CD4-positive, alpha-beta T cell treated with Interleukin-6 for 4 hours (primary cell): ENCODE measurements around the gene CAPN15.
"Not testable (repeated sequence)": the region's sequence is repeated elsewhere in the genome, so short reads cannot be mapped to it uniquely, and the experiment has no call there.

Source experiments
- DNase-seq: peaks from one replicate; pipeline ENCODE4 v3.0.0-alpha.2; 2020; ENCODE audit warnings: mixed read lengths

CAPN15 gene

DNA sequence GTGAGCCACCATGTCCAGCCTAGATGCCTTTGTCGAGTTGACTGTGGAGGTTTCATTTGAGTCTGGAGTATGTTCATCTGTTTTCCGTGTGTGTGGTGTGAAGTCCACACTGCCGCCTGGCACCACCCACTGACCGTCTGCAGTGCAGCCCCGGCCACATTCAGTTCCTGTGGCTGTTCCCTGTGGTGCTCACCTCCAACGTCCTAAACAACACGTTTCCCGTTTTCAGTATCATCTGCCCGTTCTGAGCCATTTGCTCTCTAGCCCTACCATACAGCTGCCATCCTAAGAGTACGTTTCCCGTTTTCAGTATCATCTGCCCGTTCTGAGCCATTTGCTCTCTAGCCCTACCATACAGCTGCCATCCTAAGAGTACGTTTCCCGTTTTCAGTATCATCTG lies 20.0 kb upstream of the CAPN15 start:
- not testable (repeated sequence) for DNase-seq

- no peak for DNase-seq
These were observed 19.5 kb upstream of the CAPN15 start for GRCh38 chr16:507996-508395.

DNA sequence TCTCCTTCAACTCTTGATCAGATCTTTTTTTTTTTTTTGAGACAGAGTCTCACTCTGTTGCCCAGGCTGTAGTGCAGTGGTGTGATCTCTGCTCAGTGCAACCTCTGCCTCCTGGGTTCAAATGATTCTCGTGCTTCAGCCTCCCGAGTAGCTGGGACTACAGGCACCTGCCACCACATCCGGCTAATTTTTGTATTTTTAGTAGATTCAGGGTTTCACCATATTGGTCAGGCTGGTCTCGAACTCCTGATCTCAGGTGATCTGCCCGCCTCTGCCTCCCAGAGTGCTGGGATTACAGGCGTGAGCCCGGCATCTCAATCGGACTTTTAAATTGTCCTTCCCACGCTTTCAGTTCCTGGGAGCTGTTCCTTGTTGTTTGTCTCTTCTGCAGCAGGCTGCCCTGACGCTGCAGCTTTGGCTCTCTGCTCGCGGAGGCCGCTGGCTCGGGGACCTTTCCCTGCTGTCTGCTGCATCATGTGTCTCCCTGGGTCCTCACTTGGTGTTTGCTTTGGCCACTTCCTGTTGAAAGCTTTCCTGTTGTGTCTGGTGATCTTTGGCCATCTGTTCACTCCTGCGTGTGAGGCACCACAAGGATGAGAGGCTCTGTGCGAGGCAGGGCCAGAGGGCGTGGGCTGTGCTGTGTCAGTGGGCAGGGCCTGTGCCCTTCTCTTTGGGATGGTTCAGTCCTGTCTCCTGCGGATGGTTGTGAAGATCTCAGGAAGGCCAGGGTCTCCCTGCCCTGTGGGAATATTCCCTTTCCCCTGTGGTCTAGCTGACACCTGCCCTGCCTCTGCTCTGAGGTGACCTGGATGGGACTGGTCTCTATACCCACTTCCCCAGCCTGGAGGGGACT lies 18.4 kb upstream of the CAPN15 start:
- no peak for DNase-seq

GRCh38 chr16:510066-510825 lies 17.3 kb upstream of the CAPN15 start:
- DNase-seq, result no peak

DNA sequence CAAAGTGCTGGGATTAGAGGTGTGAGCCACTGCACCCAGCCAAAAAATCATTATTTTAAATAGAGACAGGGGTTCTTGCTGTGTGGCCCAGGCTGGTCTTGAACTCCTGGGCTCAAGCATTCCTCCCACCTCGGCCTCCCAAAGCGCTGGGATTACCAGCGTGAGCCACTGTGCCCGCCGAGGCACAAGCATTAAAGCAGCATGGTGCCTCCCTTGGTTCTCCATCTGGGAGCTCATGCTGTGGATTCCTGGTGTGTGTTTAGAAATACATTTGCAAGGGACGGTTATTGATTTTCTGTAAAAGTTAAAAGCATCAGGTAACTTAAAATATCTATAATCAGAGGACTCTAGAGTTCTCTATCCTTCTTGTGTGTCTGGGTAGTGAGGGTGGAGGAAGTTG lies 14.7 kb upstream of the CAPN15 start:
- no peak for DNase-seq

DNA sequence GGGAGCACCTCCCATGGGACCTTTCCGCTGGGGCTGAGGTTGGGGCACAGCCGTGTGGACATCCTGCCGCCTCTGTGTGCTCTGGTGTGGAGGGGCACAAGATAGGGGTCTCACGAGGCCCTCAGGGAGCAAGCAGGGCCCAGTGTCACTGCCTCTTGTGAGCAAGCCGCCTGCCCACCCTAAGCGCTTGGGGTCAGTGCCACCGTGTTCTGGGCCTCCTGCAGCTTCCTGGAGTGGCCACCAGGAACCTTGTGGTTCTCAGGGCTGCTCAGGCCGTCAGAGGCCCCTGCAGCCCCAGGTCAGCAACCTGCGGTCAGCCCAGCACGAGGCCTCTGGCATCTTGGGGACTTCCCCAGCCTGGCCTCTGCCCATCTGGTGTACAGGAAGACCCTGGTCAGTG lies 13.6 kb upstream of the CAPN15 start:
- DNase-seq, result no peak

DNA sequence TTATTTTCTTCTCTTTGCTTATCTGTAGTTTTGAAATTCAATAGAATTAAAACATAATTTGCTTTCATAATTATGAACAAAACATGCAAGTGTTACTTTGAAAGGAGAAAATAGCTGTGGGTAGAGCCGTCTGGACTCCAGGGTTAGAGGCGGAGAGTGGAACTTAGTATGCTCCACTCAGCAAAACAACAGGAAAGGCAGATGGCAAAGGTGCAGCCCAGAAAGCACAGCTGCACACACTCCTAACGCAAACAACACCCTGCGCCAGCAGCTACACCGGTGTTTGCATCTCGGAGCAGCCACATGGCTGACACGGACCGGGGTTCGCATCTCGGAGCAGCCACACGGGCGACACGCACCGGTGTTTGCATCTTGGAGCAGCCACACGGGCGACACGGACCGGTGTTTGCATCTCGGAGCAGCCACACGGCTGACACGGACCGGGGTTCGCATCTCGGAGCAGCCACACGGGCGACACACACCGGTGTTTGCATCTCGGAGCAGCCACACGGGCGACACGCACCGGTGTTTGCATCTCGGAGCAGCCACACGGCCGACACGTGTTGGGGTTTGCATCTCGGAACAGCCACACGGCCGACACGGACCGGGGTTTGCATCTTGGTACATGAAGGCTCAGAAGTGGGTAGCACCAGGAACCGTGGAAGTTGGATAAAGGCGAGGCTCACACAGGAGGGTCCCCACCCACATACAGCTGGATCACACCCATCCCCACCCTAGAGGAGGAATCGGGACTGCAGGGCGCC lies 12.2 kb upstream of the CAPN15 start:
- no peak for DNase-seq

GRCh38 chr16:515939-516226 lies 11.6 kb upstream of the CAPN15 start:
- no peak for DNase-seq

DNA sequence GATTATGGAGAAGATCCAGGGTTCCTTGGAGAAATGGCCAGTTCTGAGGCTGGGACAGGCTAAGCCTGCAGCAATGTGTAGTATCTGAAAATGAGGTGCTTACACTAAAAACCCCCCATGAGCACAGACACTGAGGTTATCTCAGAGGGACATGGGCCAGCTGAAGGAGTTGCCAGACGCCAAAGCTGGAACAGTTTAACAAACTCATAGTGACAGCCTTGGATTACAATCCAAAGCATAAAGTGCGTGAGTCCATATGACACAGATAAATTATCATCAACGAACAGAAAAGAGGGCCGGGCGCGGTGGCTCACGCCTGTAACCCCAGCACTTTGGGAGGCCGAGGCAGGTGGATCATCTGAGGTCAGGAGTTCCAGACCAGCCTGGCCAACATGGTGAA lies 11.2 kb upstream of the CAPN15 start:
- no peak for DNase-seq

- DNase-seq, result no peak
These were observed 8.7 kb upstream of the CAPN15 start for GRCh38 chr16:518858-519257.

DNA sequence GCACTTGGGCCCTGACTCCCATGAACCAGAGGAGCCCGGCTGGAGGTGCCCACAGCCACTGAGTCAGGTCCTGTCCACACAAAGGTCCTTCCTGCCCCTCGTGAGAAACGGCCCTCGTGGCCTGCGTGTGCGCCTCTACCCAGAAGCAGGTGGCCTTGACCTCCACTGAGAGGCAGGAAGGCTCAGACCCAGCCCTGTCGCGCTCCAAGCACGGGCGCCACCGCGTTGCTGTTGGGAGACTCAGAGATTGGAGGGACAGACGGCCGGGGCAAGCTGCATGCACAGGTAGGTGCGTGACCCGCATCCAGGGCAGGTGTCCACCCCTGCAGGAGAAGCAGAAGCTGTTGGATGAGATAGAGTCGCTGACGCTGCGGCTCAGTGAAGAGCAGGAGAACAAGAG lies 8.1 kb upstream of the CAPN15 start:
- DNase-seq, result no peak

GRCh38 chr16:519841-520687 lies 7.4 kb upstream of the CAPN15 start:
- DNase-seq, result no peak

GRCh38 chr16:520847-521246 lies 6.7 kb upstream of the CAPN15 start:
- no peak for DNase-seq

DNA sequence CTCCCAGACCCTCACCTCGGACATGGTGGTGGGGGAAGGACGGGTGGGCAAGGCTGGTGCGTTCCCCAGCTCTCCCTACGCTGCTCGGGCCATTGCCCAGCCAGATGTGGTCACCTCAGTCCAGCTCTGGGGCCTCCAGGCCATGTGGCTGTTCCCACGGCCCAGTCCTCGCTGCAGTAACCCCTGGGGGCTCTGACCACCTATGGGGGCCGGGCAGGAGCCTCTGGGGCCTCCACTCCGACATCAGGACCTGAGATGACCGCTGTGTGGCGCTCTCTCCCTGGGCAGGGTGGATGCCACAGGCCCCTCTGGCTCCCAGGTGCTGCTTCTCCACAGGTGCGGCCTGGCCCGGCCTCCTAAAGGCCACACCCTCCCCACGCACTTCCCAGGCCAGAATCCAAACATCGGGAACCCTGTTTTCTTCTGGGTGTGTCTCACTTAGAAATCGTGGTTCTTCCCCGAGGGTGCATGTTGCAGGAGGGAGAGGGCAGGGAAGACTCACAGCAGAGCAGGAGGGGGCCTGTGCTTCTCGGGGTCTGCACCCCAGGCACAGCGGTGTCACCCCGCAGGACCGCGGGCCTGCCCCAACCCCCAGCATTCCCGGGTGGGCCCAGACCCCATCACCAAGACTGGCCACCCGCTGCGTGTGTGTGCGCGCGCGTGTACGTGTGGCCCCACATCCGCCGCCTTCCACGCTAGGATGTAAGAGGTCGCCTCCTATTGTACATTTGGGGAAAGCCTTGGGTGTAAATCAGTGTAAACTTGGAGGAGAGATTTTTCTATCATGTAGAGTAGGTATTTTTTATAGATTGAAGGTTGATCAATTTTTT lies 5.9 kb upstream of the CAPN15 start:
- no peak for DNase-seq

GRCh38 chr16:522320-523096 lies 5.0 kb upstream of the CAPN15 start:
- no peak for DNase-seq

GRCh38 chr16:523097-523741 lies 4.3 kb upstream of the CAPN15 start:
- no peak for DNase-seq

- no peak for DNase-seq
These were observed 3.1 kb upstream of the CAPN15 start for GRCh38 chr16:524274-525040.

DNA sequence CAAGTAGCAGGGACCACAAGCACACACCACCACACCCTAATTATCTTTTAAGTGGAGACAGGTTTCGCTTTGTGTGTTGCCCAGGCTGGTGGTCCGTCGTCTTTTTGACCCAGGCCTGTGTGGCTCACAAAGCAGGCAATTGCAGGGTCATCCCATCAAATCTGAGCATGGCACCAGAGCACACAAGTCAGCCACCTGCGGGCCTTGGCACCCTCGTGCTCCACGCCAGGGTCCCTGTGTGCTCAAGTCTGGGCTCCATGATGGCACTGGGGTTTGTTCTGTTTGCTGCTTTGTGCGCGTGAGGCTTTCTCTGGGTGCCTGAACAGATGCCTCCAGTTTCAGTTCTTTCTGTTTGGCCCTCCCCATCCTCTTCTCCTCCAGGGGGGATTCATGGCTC lies 2.4 kb upstream of the CAPN15 start:
- DNase-seq, result no peak

GRCh38 chr16:525520-526180 lies 1.9 kb upstream of the CAPN15 start:
- peak; percentile 70 for DNase-seq
